Islet of Langerhans (tissue), 1 donor: ENCODE results near the gene SLC2A1.

Experiments used
- FAIRE-seq: peaks from one replicate; lab custom pipeline; 2011; peaks lifted over from hg19 to GRCh38; lab: Jason Lieb, UNC

The SLC2A1 gene

GRCh38 chr1:42888013-42888633 is 70.5 kb downstream of the SLC2A1 start:
- FAIRE-seq, result no peak

GRCh38 chr1:42887366-42887765 is 71.3 kb downstream of the SLC2A1 start:
- FAIRE-seq, result no peak

- FAIRE-seq, result no peak
These were observed 71.9 kb downstream of the SLC2A1 start for GRCh38 chr1:42886800-42887199.

- FAIRE-seq, result no peak
These were observed 72.5 kb downstream of the SLC2A1 start for GRCh38 chr1:42886046-42886739.

GRCh38 chr1:42880384-42880783 is 78.3 kb downstream of the SLC2A1 start:
- no peak for FAIRE-seq

- no peak for FAIRE-seq
These were observed 81.3 kb downstream of the SLC2A1 start for GRCh38 chr1:42877380-42877779.

GRCh38 chr1:42876009-42876408 is 82.7 kb downstream of the SLC2A1 start:
- no peak for FAIRE-seq
